Activated gamma-delta T cell treated with Interleukin-2 at 50 U/mL for 16 hours (primary cell): ENCODE results near the gene SEC14L2.

ENCODE experiments used
- DNase-seq: peaks from one replicate; pipeline ENCODE4 v3.0.0-alpha.2; 2020

The SEC14L2 gene

DNA sequence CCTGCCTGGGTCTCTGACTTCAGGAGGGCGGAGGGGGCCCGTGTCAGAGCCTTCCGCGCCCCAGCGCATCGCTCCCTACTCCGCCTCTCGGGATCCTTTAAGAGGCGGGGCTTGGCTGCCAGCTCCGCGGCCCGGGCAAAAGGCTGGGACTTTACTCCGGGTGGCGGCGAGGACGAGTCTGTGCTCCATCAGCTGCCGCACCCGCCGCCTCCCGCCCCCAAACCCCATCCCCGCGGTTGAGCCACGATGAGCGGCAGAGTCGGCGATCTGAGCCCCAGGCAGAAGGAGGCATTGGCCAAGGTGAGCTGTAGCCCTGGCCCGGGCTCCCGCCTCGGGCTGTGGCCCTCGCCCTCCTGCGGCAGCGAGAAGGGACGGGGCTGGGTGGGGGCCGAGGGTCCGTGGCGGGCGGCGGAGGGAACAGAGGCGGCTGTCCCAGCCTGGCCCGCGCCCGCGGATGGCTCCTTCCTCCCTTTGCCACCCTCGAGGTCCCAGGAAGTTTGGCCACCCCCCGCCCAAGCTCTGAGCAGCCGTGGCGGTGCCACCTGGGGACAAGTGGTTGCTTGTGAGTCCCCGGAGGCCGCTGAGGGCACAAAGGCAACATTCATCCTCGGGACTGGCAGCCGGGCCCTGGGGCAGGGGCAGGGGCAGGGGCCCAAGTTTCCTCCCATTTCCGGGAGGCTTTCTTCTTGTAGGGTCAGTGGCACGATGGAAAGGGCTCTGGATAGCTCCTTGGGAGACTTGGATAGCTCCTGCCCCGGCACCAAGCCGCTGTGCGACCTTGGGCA is at the start of gene SEC14L2:
Gene SEC14L2, plus strand, starts transcription at position 148 of the 785 bp plus-strand sequence. Its CDS starts 99 bp downstream, at position 247.
- peak; percentile 39 for DNase-seq

DNA sequence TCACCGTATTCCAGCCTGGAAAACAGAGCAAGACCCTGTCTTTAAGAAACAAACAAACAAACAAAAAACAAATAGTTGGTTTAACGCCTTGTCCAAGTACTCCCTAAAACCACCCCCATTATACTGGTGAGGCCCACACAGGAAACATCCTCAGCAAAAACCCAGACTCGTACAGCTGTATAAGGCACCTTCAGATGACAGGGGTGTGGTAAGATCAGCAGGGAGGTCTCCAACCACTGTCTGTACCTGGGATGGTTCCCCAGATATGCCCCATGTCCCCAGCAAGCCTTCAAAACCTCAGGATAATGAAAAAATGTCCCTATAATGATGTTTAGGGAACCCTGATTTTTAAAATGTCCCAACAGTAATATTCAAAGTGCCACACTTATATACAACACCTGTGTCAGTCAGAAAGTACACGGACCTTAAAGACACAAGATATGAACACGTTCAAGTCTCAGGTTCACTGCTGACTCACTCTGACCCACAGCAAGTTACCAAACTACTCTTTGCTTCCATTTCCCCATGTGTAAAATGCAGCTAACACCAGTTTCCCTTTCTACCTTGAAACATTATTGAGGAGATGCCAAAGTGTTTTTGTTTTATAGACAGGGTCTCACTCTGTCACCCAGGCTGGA is 49.4 kb upstream of the SEC14L2 start:
- no peak for DNase-seq

DNA sequence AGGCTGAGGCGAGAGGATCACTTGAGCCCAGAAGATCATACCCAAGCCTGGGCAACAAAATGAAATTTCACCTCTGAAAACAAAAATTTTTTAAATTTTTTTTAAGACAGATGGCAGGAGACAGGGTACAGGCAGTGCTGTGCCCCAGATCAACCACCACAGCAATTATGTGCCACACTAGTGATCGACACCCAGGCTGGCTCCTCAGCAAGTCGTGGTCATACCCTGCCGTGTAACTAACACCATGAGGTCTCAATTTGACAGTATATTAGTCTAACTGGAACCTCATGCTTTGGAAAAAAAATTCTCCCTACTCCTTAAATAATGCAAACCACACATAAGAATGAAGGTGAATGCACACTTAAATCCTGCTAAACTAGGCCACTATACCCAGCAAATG is 48.4 kb upstream of the SEC14L2 start:
- no peak for DNase-seq

DNA sequence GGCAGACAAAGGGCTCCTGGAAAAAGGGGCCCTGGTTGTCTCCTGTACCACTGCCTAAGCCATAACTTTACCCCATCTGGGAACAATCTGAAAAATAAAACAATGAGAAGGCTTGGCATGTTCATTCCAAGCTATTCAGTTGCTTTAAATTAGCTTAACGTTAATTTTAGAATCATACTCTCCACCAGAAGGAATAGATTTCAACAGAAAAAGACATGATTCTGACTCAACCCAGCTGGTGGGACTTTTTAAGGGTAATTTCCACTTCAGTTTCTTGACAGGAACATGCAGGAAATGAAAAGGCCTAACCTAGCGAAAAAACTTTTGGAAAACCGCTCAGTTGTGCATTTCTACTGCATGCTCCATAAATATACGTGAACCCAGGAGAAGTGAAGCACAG is 48.0 kb upstream of the SEC14L2 start:
- DNase-seq = no peak

DNA sequence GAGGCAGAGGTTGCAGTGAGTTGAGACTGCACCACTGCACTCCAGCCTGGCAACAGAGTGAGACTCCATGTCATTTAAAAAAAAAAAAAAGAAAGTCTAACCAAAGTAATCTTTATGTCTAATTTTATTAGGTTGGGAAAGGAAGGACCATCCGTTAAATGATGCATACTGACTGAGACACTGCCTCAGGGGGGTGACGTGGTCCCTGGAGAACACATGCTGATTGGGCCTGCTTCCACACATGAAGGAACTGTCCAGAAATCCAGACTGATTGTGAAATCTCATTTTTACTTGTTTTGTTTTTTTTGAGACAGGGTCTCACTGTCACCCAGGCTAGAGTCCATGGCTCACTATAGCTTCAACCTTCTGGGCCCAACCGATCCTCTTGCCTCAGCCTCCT is 45.6 kb upstream of the SEC14L2 start:
- DNase-seq = no peak

DNA sequence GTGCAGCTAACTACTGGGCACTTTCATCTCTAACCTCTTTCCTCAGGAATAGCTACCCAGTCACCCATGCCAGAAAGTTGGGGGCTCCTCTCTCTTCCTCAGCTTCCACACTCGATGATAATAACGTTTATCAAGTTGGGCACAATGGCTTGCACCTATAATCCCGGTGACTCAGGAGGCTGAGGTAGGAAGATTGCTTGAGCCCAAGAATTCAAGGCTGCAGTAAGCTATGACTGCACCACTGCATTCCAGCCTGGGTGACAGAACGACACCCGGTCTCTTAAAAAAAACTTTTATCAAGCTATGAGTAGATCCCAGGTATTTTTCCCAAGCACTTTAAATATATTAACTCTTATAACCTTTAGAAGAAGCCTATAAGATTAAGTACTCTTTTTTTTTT is 42.2 kb upstream of the SEC14L2 start:
- DNase-seq = no peak

DNA sequence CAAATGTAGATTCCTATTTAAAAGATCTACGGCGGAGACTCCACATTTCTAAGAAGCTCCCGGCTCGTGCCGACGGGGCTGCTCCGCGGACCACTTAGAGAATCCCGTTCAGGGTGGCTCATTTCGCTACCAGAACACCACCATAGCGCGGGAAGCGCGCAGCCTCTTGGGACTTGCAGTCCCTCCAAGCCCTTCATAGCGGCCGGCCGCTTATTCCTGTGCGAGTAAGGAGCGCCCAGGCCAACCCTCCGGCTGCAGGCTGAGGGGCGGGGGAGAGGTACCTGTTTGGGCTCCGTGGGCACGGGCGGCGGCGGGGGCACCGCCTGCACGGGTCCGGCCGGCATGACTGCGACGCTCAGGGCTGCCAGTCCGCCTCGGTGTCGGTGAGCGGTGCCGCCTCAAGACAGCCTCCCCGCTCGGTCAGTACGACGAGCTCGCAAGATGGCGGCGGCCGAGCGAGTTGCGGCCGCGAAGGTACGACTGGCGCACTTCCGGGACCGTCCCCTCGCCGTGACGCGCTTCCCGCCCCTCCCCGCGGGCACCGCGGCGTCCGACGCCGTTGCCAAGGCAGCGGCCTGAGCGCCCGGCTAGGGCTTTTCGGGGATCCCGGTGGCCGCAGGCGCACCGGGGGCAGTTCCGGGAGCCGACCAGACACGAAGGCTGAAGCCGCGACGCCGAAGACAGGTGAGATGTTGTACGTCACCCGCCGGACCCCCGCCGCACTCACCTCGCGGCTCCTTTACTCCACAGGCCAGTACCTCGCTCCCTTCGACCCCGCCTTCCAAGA is 40.2 kb upstream of the SEC14L2 start, which contains the start of the genes CCDC157 and SF3A1:
Gene CCDC157, plus strand, starts transcription at position 559 of the 787 bp plus-strand sequence. CDS start 8,994 bp downstream, outside the sequence.
Gene SF3A1, minus strand, starts transcription at position 446 of the 787 bp plus-strand sequence. Its CDS starts 102 bp downstream, at position 344.
- DNase-seq = peak; percentile 81

DNA sequence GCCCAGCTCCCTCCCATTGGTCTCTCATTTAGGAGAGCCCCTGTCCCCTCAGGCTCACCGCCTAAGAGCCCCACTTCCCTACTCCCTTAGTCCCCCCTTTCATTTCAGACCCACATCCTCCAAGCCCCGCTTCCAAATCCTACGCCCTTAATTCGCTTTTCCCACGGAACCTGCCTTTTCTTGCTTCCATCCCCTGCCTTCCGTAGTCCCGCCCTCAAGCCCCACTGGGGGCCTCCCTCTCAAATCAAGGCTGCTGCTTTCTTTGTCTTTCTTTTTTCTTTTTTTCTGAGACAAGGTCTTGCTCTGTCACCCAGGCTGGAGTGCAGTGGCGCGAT is 39.6 kb upstream of the SEC14L2 start:
- no peak for DNase-seq

DNA sequence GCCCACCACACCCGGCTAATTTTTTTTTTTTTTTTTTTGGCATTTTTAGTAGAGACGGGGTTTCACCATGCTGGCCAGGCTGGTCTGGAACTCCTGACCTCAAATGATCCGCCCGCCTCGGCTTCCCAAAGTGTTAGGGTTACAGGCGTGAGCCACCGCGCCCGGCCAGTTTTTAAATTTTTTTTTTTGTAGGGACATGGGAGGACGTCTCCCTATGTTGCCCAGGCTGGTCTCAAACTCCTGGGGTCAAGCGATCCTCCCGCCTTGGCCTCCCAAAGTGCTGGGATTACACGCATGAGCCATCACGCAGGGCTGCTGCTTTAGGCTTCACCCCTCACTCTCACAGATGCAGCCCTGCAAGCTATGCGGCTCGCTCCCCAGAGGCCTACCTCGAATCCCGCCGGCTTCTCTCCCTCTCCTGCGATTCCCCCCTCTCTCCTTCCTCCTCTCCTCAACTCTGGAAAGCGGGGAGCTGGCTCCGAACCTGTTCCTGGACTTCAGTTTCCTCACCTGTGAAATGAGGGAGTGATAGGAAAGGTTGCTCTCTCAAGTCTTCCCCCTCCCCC is 39.1 kb upstream of the SEC14L2 start:
- DNase-seq = no peak

DNA sequence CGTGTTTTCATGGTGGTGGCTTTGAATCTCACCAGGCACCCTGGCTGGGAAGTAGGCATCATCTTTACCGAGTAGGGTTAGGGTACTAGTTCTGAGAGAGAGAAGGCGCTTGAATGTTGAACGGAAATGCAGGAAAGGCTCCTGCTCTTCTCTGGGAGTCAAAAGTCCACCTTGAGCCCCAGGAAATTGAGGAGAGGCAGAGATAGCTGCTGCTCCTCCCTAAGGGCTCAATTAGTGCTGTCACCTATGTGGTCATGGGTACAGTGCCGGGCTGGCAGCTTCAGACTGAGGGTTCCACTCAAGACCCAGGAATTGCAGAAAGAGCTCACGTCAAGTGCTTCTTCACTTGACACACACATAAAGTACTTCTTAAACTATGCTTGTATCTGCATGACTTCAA is 38.3 kb upstream of the SEC14L2 start:
- DNase-seq = no peak

DNA sequence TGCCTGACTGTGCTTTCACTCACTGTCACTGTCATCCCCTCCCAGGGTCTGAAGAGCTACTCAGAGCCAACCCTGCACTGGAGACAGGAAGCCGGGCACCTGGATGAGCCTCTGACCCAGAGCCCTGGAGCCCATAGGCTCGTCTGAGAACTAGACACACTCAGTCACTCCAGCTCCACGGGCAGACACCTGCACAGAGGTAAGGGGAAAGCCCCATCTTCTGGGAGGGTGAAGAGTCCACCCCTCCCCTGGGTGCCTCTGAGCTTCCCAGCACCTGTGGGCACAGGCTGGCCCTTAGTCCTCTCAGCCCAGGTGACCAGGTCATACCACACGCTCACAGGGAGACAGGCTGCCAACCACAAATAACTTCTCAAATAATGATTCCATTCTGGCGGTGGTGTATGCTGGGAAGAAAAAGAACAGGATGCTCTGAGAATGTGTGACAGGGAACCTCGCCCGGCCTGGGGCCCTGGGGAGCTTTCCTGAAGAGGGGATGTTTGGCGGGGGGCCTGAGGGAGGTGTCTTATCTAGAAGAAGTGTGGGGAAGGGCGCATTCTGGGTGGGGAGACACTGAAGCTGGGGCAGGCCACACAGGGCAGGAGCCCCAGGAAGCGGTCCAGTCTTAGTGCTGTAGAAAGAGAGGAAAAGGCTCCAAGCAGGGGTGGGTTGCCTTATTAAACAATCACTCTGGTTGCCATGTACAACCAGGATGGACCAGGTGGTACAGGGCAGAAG is 34.7 kb upstream of the SEC14L2 start:
- DNase-seq = no peak

DNA sequence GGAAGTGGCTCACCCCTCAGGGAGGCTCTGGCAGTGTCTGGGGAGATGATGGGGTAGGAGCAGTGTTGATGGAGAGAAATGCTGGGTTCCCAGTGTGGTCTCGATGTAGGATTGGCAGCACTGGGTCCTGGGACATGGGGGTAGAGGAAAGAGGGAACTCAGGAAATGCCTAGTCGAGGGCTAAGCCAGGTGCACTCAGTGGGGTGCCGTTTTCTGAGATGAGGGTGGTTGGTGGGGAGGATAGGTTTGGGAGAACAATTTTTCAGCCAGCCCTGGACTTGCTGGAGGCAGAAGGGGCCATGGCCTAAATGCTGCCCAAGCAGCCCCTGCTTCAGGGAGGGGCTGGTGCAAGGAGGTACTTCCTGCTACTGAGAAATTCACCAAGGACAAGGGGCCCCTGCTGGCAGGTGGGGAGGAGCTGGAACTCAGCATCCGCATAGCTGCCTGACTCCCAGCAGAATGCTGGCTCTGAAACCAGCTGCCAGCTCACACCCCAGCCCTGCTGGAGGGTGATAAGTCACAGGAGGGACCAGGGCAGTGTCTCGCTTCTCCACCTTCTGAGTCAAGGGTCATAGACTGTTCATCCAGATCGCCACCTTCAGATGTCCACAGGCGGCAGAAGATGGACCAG is 34.1 kb upstream of the SEC14L2 start:
- no peak for DNase-seq

DNA sequence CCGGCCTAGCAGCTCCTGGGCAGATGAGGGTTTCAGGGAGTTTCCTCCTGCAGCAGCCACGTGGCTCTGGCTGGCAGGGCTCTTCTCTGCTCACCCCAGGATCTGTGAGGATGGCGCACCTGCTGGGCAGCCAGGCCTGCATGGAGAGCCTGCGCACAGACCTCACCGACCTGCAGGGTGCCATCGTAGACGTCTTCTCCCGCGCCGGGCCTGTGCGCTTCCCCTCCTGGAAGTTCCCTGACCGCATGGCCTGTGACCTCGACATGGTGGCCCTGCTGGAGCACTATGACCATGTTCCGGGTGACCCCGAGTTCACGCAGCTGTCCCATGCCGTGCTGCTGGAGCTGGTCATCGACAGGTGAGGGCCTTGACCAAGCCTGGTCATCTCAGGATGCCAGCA is 30.9 kb upstream of the SEC14L2 start:
- no peak for DNase-seq

DNA sequence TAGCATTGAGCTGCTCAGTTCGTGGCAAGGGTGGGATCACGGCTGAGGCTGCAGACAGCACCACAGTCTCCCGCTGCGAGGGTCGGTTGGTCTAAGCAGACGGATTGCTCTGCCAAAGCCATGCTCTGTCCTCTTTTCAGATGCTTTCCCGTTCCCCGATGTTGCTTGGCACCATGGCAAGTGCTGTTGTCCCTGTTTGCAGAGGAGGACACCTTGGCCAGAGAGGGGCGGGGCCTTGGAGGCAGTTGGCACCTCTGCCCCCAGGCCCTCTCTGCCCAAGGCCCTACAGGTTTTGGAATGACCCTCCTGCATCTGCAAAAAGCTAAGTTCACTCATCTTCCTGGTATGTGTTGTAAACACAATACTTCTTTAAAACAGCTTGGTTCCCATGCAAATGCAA is 28.4 kb upstream of the SEC14L2 start:
- no peak for DNase-seq

DNA sequence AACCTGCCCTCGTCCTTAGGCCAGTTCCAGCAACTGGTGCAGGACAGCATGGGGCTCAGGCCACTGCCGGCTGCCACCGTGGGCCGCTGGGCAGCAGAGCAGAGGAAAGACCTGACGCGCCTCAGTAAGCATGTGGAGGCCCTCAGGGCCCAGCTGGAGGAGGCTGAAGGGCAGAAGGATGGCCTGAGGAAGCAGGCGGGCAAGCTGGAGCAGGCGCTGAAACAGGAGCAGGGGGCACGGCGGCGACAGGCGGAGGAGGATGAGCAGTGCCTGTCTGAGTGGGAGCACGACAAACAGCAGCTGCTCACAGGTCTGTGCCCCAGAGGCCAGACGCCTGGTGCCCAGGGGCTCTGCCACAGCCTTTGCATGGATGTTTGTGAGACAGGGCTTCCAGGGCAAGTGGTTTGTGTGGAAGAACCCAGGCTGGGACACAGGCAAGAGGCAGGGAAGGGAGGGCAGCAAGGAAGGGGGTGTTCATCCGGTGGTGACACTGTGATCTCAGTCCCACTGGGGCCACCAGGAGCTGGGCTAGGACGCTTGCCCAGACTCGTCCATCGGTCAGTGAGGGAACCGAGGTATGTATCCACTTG is 26.1 kb upstream of the SEC14L2 start:
- no peak for DNase-seq

DNA sequence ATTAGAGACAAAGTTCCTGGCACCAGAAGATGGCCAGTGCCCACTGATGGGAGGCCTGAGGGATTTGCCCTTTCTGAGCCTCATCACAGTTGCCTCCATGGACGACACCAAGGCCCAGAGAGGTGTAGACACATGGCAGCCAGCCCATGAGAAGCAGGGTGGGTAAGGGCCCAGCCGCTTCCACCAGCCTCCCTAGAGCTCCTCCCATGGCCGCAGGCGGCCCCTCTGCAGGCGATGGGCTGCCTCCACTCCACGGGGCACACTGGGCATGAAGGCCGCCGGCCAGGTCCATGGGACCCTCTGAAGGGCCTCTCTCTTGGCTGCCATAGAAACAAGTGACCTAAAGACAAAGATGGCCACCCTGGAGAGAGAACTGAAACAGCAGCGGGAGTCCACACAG is 25.5 kb upstream of the SEC14L2 start:
- DNase-seq = no peak

DNA sequence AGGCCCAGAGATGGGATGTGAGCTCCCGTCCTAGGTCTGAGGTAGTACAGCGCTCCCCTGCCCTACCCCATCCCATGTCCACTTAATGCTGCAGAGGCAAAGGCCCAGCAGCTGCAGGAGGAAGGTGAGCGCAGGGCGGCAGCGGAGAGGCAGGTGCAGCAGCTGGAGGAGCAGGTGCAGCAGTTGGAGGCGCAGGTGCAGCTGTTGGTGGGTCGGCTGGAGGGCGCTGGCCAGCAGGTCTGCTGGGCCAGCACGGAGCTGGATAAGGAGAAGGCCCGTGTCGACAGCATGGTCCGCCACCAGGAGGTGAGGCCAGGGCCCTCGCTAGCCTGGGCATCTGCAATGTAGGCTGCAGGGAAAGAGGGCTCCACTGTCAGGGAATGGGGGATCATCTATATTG is 24.8 kb upstream of the SEC14L2 start:
- DNase-seq = no peak

DNA sequence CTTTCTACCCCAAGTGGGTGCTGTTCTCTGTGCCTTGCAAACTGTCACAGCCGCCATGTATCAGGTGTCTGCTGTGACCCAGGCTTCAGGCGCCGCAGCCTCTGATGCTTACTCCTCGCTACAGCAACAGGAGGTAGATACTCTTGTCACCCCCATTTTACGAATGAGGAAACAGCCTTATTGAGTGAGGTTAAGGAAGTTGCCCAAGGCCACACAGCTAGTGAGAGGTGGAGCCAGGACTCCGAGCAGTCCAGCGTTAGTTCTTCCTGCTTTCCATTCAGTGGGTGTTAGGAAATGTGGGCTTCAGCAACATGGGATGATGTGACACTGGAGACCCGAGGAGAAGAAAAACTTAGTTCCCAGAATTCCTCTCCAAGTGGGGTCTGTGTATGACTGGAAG is 23.9 kb upstream of the SEC14L2 start:
- DNase-seq = no peak

DNA sequence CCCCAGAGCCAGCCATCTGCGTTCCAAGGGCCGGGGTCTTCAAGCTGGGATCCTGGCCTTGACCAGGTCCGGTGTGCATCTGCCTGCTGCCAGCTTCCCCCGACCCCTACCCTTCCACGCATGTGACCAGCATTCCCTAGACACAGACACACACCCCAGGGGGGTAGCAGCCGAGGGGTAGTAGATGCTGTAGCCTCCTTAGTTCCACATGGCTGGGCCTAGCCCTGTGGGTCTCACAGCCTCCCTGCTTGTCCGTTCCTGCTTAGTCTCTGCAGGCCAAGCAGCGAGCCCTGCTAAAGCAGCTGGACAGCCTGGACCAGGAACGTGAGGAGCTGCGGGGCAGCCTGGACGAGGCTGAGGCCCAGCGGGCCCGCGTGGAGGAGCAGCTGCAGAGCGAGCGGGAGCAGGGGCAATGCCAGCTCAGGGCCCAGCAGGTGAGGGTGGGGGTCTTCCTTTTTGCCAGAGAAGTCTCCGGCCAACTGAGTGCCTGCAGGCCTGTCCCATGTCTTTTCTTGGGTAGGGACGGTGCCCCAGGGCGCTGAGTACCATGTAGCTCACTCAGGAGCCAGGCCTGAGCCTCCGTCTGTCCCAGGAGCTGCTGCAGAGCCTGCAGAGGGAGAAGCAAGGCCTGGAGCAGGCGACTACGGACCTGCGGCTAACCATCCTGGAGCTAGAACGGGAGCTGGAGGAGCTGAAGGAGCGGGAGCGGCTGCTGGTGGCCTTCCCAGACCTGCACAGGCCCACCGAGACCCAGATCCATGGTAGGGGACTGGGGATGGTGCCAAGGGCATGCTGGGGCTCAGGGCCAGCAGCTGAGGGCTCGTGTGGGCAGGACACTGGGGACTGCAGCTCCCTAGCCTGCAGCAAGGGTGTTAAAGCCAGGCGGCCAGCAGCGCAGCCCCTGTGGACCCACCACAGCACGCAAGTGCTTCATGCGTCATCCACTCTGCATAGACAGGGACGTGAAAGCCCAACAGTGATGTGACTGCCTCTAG is 23.2 kb upstream of the SEC14L2 start:
- DNase-seq = no peak

DNA sequence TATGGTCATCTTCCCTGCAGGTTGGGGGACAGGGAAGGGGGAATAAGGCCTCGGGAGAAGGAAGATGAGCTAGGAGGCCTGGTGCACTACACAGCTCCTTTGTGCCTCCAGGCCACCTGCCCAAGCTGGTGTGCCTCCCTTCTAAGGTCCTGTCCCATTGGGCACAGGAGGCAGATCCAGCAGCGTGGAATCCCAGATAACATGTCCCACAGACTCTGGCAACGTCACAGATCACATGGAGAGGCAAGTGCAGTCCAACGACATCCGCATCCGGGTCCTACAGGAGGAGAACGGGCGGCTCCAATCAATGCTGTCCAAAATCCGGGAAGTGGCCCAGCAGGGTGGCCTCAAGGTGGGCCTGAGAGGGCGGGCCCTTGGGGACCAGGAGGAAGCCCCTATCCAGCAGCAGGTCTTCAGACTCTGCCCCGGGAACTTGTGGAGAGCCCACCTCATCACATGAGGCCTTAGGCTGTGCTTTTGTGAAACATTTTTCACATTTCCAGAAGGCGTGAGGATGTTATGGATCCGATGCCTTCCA is 21.4 kb upstream of the SEC14L2 start:
- no peak for DNase-seq
